IMR-90 (cell line): ENCODE measurements around the gene STOM. TPM values are rescaled to one million over a fixed set of nuclear protein-coding genes. Genes with fewer than 3 reads are reported as not detected.

Experiments
- ATAC-seq: fragments of 200-7000 bp; cut with Tn5 transposase; 2 replicates; pipeline ENCODE4 v1.9.1; 2020; ENCODE audit warnings: low read depth, mild to moderate bottlenecking, moderate library complexity
- BruUV-seq: library from RNA; stranded (reverse); fragments of 400-500 nt; replicated peaks from 2 replicates; lab custom pipeline; 2021; lab: Mats Ljungman, UMichigan
- CTCF ChIA-PET: fragments of 300-600 bp; formaldehyde crosslinking; extraction: SDS; loops from one replicate; lab custom pipeline; 2021; ENCODE audit warnings: antibody characterized with exemption; lab: Yijun Ruan, JAX
- POLR2A ChIA-PET: fragments of 300-600 bp; sonication (Branson Sonifier 250); formaldehyde crosslinking; loops from one replicate; lab custom pipeline; 2022; ENCODE audit warnings: antibody characterized with exemption; ENCODE audit not compliant: unreplicated experiment; lab: Charles Lee
- DNase-seq: peaks from one replicate; pipeline ENCODE4 v3.0.0; 2013
- H2AFZ ChIP-seq: replicated peaks from 2 replicates; pipeline ENCODE3; 2013; ENCODE audit warnings: low read length, mild to moderate bottlenecking; ENCODE audit not compliant: poor library complexity
- H2AK5ac ChIP-seq: 2 replicates; pipeline ENCODE4 v1.6.1; 2013; ENCODE audit warnings: low read depth, low read length, inconsistent platforms
- H2AK9ac ChIP-seq: replicated peaks from 2 replicates; pipeline ENCODE3; 2013; ENCODE audit warnings: mild to moderate bottlenecking, low read depth, low read length, moderate library complexity; ENCODE audit not compliant: poor library complexity
- H2BK120ac ChIP-seq: 2 replicates; pipeline ENCODE4 v1.6.1; 2013; ENCODE audit warnings: low read depth, low read length, inconsistent platforms
- H2BK15ac ChIP-seq: 3 replicates; pipeline ENCODE4 v1.6.1; 2013; ENCODE audit warnings: low read depth, low read length, inconsistent platforms
- H2BK20ac ChIP-seq: 2 replicates; pipeline ENCODE4 v1.6.1; 2013; ENCODE audit warnings: low read depth, mild to moderate bottlenecking, inconsistent platforms, low read length, moderate library complexity
- H2BK5ac ChIP-seq: 2 replicates; pipeline ENCODE4 v1.6.1; 2013; ENCODE audit warnings: mild to moderate bottlenecking, low read depth, low read length, inconsistent platforms; ENCODE audit not compliant: poor library complexity, severe bottlenecking
- H3K14ac ChIP-seq: replicated peaks from 2 replicates; pipeline ENCODE4 v1.6.1; 2013; ENCODE audit warnings: low read depth, low read length, inconsistent platforms
- H3K18ac ChIP-seq: 2 replicates; pipeline ENCODE4 v1.6.1; 2013; ENCODE audit warnings: low read depth, low read length, control low read depth
- H3K23ac ChIP-seq: 2 replicates; pipeline ENCODE4 v1.6.1; 2013; ENCODE audit warnings: low read depth, low read length, inconsistent platforms
- H3K27ac ChIP-seq: 2 replicates; pipeline ENCODE4 v1.5.1; 2013; ENCODE audit warnings: mild to moderate bottlenecking, control low read depth, low read length; ENCODE audit not compliant: insufficient read depth
- H3K27me3 ChIP-seq: 2 replicates; pipeline ENCODE4 v1.6.1; 2013; ENCODE audit warnings: low read length; ENCODE audit not compliant: control insufficient read depth, insufficient read depth
- H3K36me3 ChIP-seq: 2 replicates; pipeline ENCODE4 v1.6.1; 2013; ENCODE audit warnings: low read length, mixed read lengths; ENCODE audit not compliant: control insufficient read depth, insufficient read depth
- H3K4ac ChIP-seq: 2 replicates; pipeline ENCODE4 v1.6.1; 2013; ENCODE audit warnings: low read depth, low read length, inconsistent platforms
- H3K4me1 ChIP-seq: 2 replicates; pipeline ENCODE4 v1.6.1; 2013; ENCODE audit warnings: low read length, mixed read lengths; ENCODE audit not compliant: control insufficient read depth, insufficient read depth
- H3K4me2 ChIP-seq: 2 replicates; pipeline ENCODE4 v1.6.1; 2013; ENCODE audit warnings: low read depth, mild to moderate bottlenecking, control low read depth, low read length, moderate library complexity
- H3K4me3 ChIP-seq: 2 replicates; pipeline ENCODE4 v1.5.1; 2013; ENCODE audit warnings: low read depth, mild to moderate bottlenecking, control low read depth, low read length, moderate library complexity; ENCODE audit not compliant: insufficient read depth
- H3K56ac ChIP-seq: 2 replicates; pipeline ENCODE4 v1.6.1; 2013; ENCODE audit warnings: low read length, inconsistent platforms; ENCODE audit not compliant: insufficient read depth; ENCODE audit errors: extremely low read depth
- H3K79me1 ChIP-seq, 2 experiments: 2 replicates each; pipeline ENCODE4 v1.6.1; 2013; ENCODE audit warnings: low read length in 2 of 2, inconsistent platforms in 1 of 2, low read depth in 1 of 2
- H3K9ac ChIP-seq: 2 replicates; pipeline ENCODE4 v1.6.1; 2013; ENCODE audit warnings: low read depth, low read length, control low read depth
- H3K9me1 ChIP-seq: 2 replicates; pipeline ENCODE4 v1.6.1; 2013; ENCODE audit warnings: low read length, inconsistent platforms; ENCODE audit not compliant: insufficient read depth
- H3K9me3 ChIP-seq: 2 replicates; pipeline ENCODE4 v1.6.1; 2013; ENCODE audit warnings: low read length; ENCODE audit not compliant: control insufficient read depth, insufficient read depth
- H4K20me1 ChIP-seq: 2 replicates; pipeline ENCODE4 v1.6.1; 2013; ENCODE audit warnings: low read length, inconsistent platforms; ENCODE audit not compliant: insufficient read depth
- H4K5ac ChIP-seq: 2 replicates; pipeline ENCODE4 v1.6.1; 2013; ENCODE audit warnings: mild to moderate bottlenecking, low read depth, low read length, control low read depth
- H4K8ac ChIP-seq, 2 experiments: 2 replicates each; pipeline ENCODE4 v1.6.1; 2013; ENCODE audit warnings: low read depth in 2 of 2, low read length in 2 of 2, control low read depth in 1 of 2, inconsistent platforms in 1 of 2
- H4K91ac ChIP-seq: 2 replicates; pipeline ENCODE4 v1.6.1; 2013; ENCODE audit warnings: low read depth, low read length, inconsistent platforms; ENCODE audit not compliant: insufficient read depth
- CEBPB ChIP-seq: IDR thresholded peaks from 2 replicates; pipeline ENCODE4 v1.6.1; 2012; ENCODE audit warnings: low read depth, low read length, improper control_type of control experiment
- MXI1 ChIP-seq: IDR thresholded peaks from 2 replicates; pipeline ENCODE4 v1.6.1; 2012; ENCODE audit warnings: low read depth, mild to moderate bottlenecking, low read length, moderate library complexity, borderline replicate concordance
- WGBS, 2 experiments: methylation state at CpG; one replicate each; pipeline versions ENCODE4 v1.1.5 to v1.1.7; 2013; ENCODE audit warnings: missing lambda C conversion rate in 2 of 2; ENCODE audit not compliant: insufficient read length in 1 of 2; ENCODE audit errors: extremely low coverage in 2 of 2; 5-methylcytosine and 5-hydroxymethylcytosine counted together
- dilution Hi-C: fragments of 300-500 bp; cut with HindIII; formaldehyde crosslinking; loops from one replicate; pipeline ENCODE4 v1.14.3; 2018; ENCODE audit warnings: low sequenced_read_pairs; ENCODE audit not compliant: unreplicated experiment
- in situ Hi-C: fragments of 300-500 bp; cut with MboI; formaldehyde crosslinking; loops from 3 replicates; pipeline ENCODE4 v1.14.3; 2019; ENCODE audit warnings: low sequenced_read_pairs, inconsistent platforms, mixed read lengths
- intact Hi-C: fragments of 100-400 bp; cut with micrococcal nuclease; formaldehyde crosslinking; loops from 2 replicates; pipeline ENCODE4 v1.10.0; 2022
- polyA plus RNA-seq, 3 experiments: library from polyadenylated mRNA; depleted of rRNA; stranded (reverse); fragments of >200 nt; gene quantifications; 2 replicates each; pipeline ENCODE4 v1.2.3, GENCODE V29; 2012; ENCODE audit warnings: low replicate concordance in 1 of 3
- total RNA-seq: library from RNA; depleted of rRNA; stranded (reverse); fragments of >200 nt; gene quantifications from 2 replicates; pipeline ENCODE4 v1.2.3, GENCODE V29; 2012
- TF ChIP-seq, protein P1 (sequence below): fragments of 150-350 bp; IDR thresholded peaks from 2 replicates; pipeline ENCODE4 v1.6.1; 2017; ENCODE audit warnings: mild to moderate bottlenecking, antibody characterized with exemption, low read length, low read depth

STOM gene
- total and polyA plus RNA-seq, 2 of the 4 experiments (the other 2 are of a cell fraction): 78.4 to 84.8 TPM

DNA sequence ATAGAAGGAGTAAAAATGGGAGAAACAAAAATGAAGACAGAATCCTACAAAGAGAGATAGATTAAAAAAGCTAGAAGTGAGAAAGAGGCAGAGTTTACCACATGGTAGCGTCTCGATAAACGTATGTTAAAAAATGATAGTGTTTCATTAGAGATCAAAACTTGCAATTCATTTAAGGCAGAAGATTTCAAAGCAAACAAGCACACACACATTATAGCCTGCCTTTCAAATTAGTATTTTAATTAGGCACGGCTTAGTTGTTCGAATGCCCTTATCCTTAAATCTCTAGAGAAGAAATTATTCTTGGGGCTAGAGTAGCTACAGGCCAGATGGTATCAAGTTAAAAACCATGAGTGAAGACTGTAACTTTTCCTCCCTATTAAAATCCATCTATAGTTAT is 6.0 kb downstream of the STOM start:
- no peak overlapping the region for H2BK15ac ChIP-seq
- peaks cover 8 to 48% of the 10 kb centered on the region in 2 experiments for H3K79me1 ChIP-seq
- peaks cover 5% of the 10 kb centered on the region; the same call in 1 of the 2 replicates for H4K20me1 ChIP-seq
- DNase-seq: no peak
- in situ Hi-C loops: no loop called here
- no peak overlapping the region for H4K8ac ChIP-seq
- H3K36me3 ChIP-seq: peaks cover 4% of the 10 kb centered on the region; the same call in 1 of the 2 replicates
- TF ChIP-seq, protein P1, sequence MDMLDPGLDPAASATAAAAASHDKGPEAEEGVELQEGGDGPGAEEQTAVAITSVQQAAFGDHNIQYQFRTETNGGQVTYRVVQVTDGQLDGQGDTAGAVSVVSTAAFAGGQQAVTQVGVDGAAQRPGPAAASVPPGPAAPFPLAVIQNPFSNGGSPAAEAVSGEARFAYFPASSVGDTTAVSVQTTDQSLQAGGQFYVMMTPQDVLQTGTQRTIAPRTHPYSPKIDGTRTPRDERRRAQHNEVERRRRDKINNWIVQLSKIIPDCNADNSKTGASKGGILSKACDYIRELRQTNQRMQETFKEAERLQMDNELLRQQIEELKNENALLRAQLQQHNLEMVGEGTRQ: no peak
- TF ChIP-seq MXI1 (no peak), CEBPB (no peak)
- H3K4me3 ChIP-seq: no peak overlapping the region
- no TSS peak for BruUV-seq
- H2BK20ac ChIP-seq: no peak overlapping the region
- H2AK5ac ChIP-seq: no peak overlapping the region
- no peak overlapping the region; the same call in 1 of the 2 replicates for H3K14ac ChIP-seq
- H2BK5ac ChIP-seq: peak overlapping the region; percentile 88
- no CpG with 5 or more reads among the region's 5 CpGs for WGBS, 2 experiments
- ChIA-PET POLR2A (no interaction called here), CTCF (interaction anchor here (0.6 kb wide), 1 partner anchor 126 kb away, joined by 3 read pairs; no protein-coding TSS in a partner anchor)
- H3K4me2 ChIP-seq: peak overlapping the region; percentile 36; the same call in 1 of the 2 replicates
- no peak for ATAC-seq
- H3K4ac ChIP-seq: no peak overlapping the region
- no peak overlapping the region for H4K91ac ChIP-seq
- peak overlapping the region; percentile 48; the same call in 1 of the 2 replicates for H3K23ac ChIP-seq
- no peak overlapping the region for H3K18ac ChIP-seq
- no peak overlapping the region for H2AK9ac ChIP-seq
- no peak overlapping the region for H2BK120ac ChIP-seq
- no peaks in the 10 kb centered on the region for H3K27me3 ChIP-seq
- no peak overlapping the region for H2AFZ ChIP-seq
- no peak overlapping the region for H4K5ac ChIP-seq
- no peaks in the 10 kb centered on the region for H3K9me3 ChIP-seq
- dilution Hi-C loops: no loop called here
- no peak overlapping the region for H3K9ac ChIP-seq
- H3K27ac ChIP-seq: peak overlapping the region; percentile 32; the same call in 1 of the 2 replicates
- 0 out of 2 replicates have a peak, but pooled peaks cover 3% of the 10 kb centered on the region for H3K9me1 ChIP-seq
- H3K56ac ChIP-seq: no peak overlapping the region
- intact Hi-C loops: no loop called here
- peaks cover 13% of the 10 kb centered on the region for H3K4me1 ChIP-seq
